ENCODE measurements around the gene SRR. TPM values are rescaled to one million over a fixed set of nuclear protein-coding genes. Genes with fewer than 3 reads are reported as not detected.

SRR gene
- total RNA-seq, 4 donors from 2014 or later = 0.40 to 23.1 (median 12.1) TPM; not detected in 1

DNA sequence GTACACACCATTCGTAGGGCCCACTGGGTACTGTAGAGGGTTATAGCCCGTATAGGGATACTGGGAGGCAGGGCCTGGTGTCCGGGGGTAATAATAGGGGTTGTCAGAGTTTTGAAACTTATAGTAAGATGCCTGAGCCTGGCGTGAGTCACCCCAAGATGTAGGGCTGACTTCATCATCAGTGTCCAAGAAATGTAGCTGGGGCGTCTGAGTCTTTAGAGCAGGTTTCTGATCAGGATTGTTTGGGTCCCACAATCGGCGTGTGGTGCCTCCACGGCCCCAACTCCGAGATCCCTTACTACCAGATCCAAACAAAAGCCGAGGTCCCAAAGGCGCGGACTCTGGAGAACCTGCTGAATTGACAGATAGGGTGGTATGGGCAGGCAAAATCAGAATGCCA lies 4.6 kb upstream of the SRR start:
- Histone ChIP-seq H3K36me3 (peaks cover 0 to 29% (median 7%) of the 10 kb centered on the region in 4 donors), H3K4me1 (peaks cover 8 to 19% (median 14%) of the 10 kb centered on the region in 4 donors), H3K27ac (no peak overlapping the region), H3K4me3 (no peak overlapping the region), H3K27me3 (no peaks in the 10 kb centered on the region), H3K9me3 (no peaks in the 10 kb centered on the region)
- DNase-seq = no peak
- TF ChIP-seq, protein P1, sequence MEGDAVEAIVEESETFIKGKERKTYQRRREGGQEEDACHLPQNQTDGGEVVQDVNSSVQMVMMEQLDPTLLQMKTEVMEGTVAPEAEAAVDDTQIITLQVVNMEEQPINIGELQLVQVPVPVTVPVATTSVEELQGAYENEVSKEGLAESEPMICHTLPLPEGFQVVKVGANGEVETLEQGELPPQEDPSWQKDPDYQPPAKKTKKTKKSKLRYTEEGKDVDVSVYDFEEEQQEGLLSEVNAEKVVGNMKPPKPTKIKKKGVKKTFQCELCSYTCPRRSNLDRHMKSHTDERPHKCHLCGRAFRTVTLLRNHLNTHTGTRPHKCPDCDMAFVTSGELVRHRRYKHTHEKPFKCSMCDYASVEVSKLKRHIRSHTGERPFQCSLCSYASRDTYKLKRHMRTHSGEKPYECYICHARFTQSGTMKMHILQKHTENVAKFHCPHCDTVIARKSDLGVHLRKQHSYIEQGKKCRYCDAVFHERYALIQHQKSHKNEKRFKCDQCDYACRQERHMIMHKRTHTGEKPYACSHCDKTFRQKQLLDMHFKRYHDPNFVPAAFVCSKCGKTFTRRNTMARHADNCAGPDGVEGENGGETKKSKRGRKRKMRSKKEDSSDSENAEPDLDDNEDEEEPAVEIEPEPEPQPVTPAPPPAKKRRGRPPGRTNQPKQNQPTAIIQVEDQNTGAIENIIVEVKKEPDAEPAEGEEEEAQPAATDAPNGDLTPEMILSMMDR (IDR thresholded peaks at IDR 0.05) = no peak
- TF ChIP-seq EP300 (IDR thresholded peaks at IDR 0.05; ENCODE audit: low read depth) (no peak), POLR2AphosphoS5 (IDR thresholded peaks at IDR 0.05) (no peak), POLR2A (IDR thresholded peaks at IDR 0.05) (no peak)
- intact Hi-C loops (cut with DNase I; ENCODE audit: low total_unique reads) = no loop called here
- 97% methylated on average over 12 of the region's 12 CpGs for WGBS, 2 donors (ENCODE audit: low coverage in 1 of 2)
- in situ Hi-C loops (cut with MboI; ENCODE audit: low pct_ligation_motif_present in 1 of 4, low pct_unique_long_range_greater_than_20kb in 1 of 4, low sequenced_read_pairs in 3 of 4) = loop anchor here in 1 of 4 donors (25.0 kb wide), 1 partner anchor 412 kb away; no protein-coding TSS in a partner anchor

- peaks cover 0 to 29% (median 7%) of the 10 kb centered on the region in 4 donors for H3K36me3 ChIP-seq
- TF ChIP-seq POLR2A (IDR thresholded peaks at IDR 0.05) (no peak), POLR2AphosphoS5 (IDR thresholded peaks at IDR 0.05) (no peak), EP300 (IDR thresholded peaks at IDR 0.05; ENCODE audit: low read depth) (no peak)
- TF ChIP-seq, protein P1 (IDR thresholded peaks at IDR 0.05) = no peak
- no peak overlapping the region for H3K27ac ChIP-seq
- no peaks in the 10 kb centered on the region for H3K27me3 ChIP-seq
- intact Hi-C loops (cut with DNase I; ENCODE audit: low total_unique reads) (no loop called here), in situ Hi-C loops (cut with MboI; ENCODE audit: low pct_ligation_motif_present in 1 of 4, low pct_unique_long_range_greater_than_20kb in 1 of 4, low sequenced_read_pairs in 3 of 4) (loop anchor here in 1 of 4 donors (25.0 kb wide), 1 partner anchor 412 kb away; no protein-coding TSS in a partner anchor)
- no peak for DNase-seq
- H3K4me3 ChIP-seq = no peak overlapping the region
- 70 to 94% methylated on average over 2 to 22 of the region's 22 CpGs for WGBS, 2 donors (ENCODE audit: low coverage in 1 of 2)
- no peaks in the 10 kb centered on the region for H3K9me3 ChIP-seq
- H3K4me1 ChIP-seq = peaks cover 8 to 25% (median 15%) of the 10 kb centered on the region in 4 donors
Observed at GRCh38 chr17:2299756-2300155, 4.0 kb upstream of the SRR start.

GRCh38 chr17:2302778-2303203 lies 959 bp upstream of the SRR start:
- Histone ChIP-seq H3K27ac (peak overlapping the region; percentile 92 to 97 (median 95)), H3K9me3 (no peaks in the 10 kb centered on the region), H3K27me3 (no peaks in the 10 kb centered on the region), H3K4me1 (peaks cover 8 to 26% (median 15%) of the 10 kb centered on the region in 4 donors), H3K36me3 (peaks cover 0 to 8% (median 3%) of the 10 kb centered on the region in 4 donors), H3K4me3 (peak overlapping the region; percentile 64 to 93 (median 80))
- WGBS, 2 donors (ENCODE audit: low coverage in 1 of 2) = 0 to 3% methylated on average over 5 to 12 of the region's 12 CpGs
- TF ChIP-seq POLR2AphosphoS5 (IDR thresholded peaks at IDR 0.05) = no peak
- no peak for TF ChIP-seq EP300 (IDR thresholded peaks at IDR 0.05; ENCODE audit: low read depth)
- no peak for TF ChIP-seq POLR2A (IDR thresholded peaks at IDR 0.05)
- in situ Hi-C loops (cut with MboI; ENCODE audit: low pct_ligation_motif_present in 1 of 4, low pct_unique_long_range_greater_than_20kb in 1 of 4, low sequenced_read_pairs in 3 of 4) = no loop called here
- no peak for DNase-seq
- intact Hi-C loops (cut with DNase I; ENCODE audit: low total_unique reads) = no loop called here

DNA sequence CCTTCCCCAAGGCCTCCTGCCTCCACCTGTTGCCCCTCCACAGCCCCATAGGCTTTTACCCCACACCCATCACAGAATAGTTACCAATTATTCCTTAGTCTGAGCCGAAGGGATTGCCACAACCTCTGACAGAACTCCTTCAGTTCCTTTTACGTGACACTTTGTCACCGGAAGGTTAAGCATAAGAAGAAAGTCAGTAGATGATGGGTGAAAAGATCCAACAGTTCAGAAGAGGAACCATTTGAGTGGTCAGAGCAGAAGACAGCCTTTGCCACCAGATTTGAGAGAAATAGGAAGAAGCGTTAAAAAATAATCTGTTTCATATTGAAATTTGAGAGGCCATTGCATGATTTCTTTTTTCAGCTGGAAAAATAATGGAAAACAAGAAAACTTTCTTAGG lies 1.2 kb downstream of the SRR start:
- H3K4me1 ChIP-seq = peaks cover 8 to 26% (median 15%) of the 10 kb centered on the region in 4 donors
- no peaks in the 10 kb centered on the region for H3K9me3 ChIP-seq
- DNase-seq = no peak
- in situ Hi-C loops (cut with MboI; ENCODE audit: low pct_ligation_motif_present in 1 of 4, low pct_unique_long_range_greater_than_20kb in 1 of 4, low sequenced_read_pairs in 3 of 4) = no loop called here
- 87 to 93% methylated on average over 1 to 4 of the region's 4 CpGs for WGBS, 2 donors (ENCODE audit: low coverage in 1 of 2)
- H3K36me3 ChIP-seq = peaks cover 0 to 5% (median 1%) of the 10 kb centered on the region in 4 donors
- intact Hi-C loops (cut with DNase I; ENCODE audit: low total_unique reads) = no loop called here
- no peak for TF ChIP-seq POLR2AphosphoS5 (IDR thresholded peaks at IDR 0.05)
- no peak for TF ChIP-seq EP300 (IDR thresholded peaks at IDR 0.05; ENCODE audit: low read depth)
- TF ChIP-seq, protein P1 (IDR thresholded peaks at IDR 0.05) = no peak
- no peak for TF ChIP-seq POLR2A (IDR thresholded peaks at IDR 0.05)
- no peaks in the 10 kb centered on the region for H3K27me3 ChIP-seq
- no peak overlapping the region for H3K27ac ChIP-seq
- H3K4me3 ChIP-seq = no peak overlapping the region
